K562 (cell line): ENCODE results near the gene ITPRIP. TPM values are rescaled to one million over a fixed set of nuclear protein-coding genes. Genes with fewer than 3 reads are reported as not detected.
A peak's percentile ranks its signal among the peaks of the same experiment; 100 is the strongest.

Experiments
- BCOR ChIP-seq: fragments of 450-650 bp; IDR thresholded peaks from 2 replicates; pipeline ENCODE4 v1.6.1; 2016
- CC2D1A ChIP-seq: fragments of 450-650 bp; IDR thresholded peaks from 2 replicates; pipeline ENCODE4 v1.6.1; 2017; ENCODE audit warnings: mild to moderate bottlenecking
- E2F3 ChIP-seq: fragments of 250-450 bp; sonication (Bioruptor Pico); IDR thresholded peaks from 2 replicates; pipeline ENCODE4 v1.4.0; 2020; ENCODE audit warnings: mild to moderate bottlenecking
- FOXP4 ChIP-seq: sonication (generic); formaldehyde crosslinking; IDR thresholded peaks from 2 replicates; pipeline ENCODE4 v1.8.0; 2022; ENCODE audit warnings: mild to moderate bottlenecking, missing genetic modification reagents, borderline replicate concordance
- FUS ChIP-seq: fragments of 200-400 bp; formaldehyde crosslinking; optimal IDR thresholded peaks from 2 replicates; pipeline ENCODE3; 2017; ENCODE audit warnings: low read depth, low read length
- KAT7 ChIP-seq: sonication (generic); formaldehyde crosslinking; IDR thresholded peaks from 2 replicates; pipeline ENCODE4 v1.8.0; 2022; ENCODE audit warnings: missing genetic modification reagents, mild to moderate bottlenecking, borderline replicate concordance
- MNT ChIP-seq, 2 experiments: fragments of 450-650 bp; conservative IDR thresholded peaks; 2 replicates each; pipeline ENCODE4 v1.6.1; 2017; ENCODE audit warnings: mild to moderate bottlenecking in 2 of 2, moderate library complexity in 2 of 2
- NFE2L1 ChIP-seq: fragments of 450-650 bp; IDR thresholded peaks from 2 replicates; pipeline ENCODE4 v1.6.1; 2016; ENCODE audit warnings: missing genetic modification characterization, low read depth, mild to moderate bottlenecking, missing compliant biosample characterization, moderate library complexity, borderline replicate concordance
- NFYB ChIP-seq: IDR thresholded peaks from 2 replicates; pipeline ENCODE4 v1.6.1; 2011; ENCODE audit warnings: mild to moderate bottlenecking, moderate library complexity; ENCODE audit not compliant: insufficient read length; ENCODE audit errors: extremely low read depth
- POLR2H ChIP-seq: IDR thresholded peaks from 2 replicates; pipeline ENCODE4 v1.6.1; 2016; ENCODE audit warnings: missing genetic modification characterization, low read depth, mild to moderate bottlenecking, control low read depth, missing compliant biosample characterization, moderate library complexity
- SMARCB1 ChIP-seq: IDR thresholded peaks from 2 replicates; pipeline ENCODE4 v1.6.1; 2011; ENCODE audit warnings: improper control_type of control experiment, low read depth; ENCODE audit not compliant: insufficient read length
- SNIP1 ChIP-seq: fragments of 450-650 bp; IDR thresholded peaks from 2 replicates; pipeline ENCODE4 v1.7.1; 2017; ENCODE audit warnings: low read depth, mild to moderate bottlenecking
- SRSF1 ChIP-seq: fragments of 200-400 bp; formaldehyde crosslinking; IDR thresholded peaks from 2 replicates; pipeline ENCODE4 v1.6.1; 2017; ENCODE audit warnings: mild to moderate bottlenecking, low read depth, low read length, moderate library complexity
- STAT5A ChIP-seq: IDR thresholded peaks from 2 replicates; pipeline ENCODE4 v1.6.1; 2012; ENCODE audit warnings: low read length, inconsistent platforms, borderline replicate concordance
- ZNF318 ChIP-seq, 2 experiments: fragments of 450-650 bp; IDR thresholded peaks; 2 replicates each; pipeline ENCODE4 v1.6.1; 2016; ENCODE audit warnings: mild to moderate bottlenecking in 2 of 2, borderline replicate concordance in 1 of 2, low read depth in 1 of 2, moderate library complexity in 1 of 2
- ZNF75A ChIP-seq: fragments of 450-650 bp; formaldehyde crosslinking; IDR thresholded peaks from 2 replicates; pipeline ENCODE4 v1.4.0; 2020; ENCODE audit warnings: mild to moderate bottlenecking
- polyA plus RNA-seq, 8 experiments: library from polyadenylated mRNA; depleted of rRNA in 4 of 8; stranded (reverse) in 5 of 8; unstranded in 3 of 8; fragments of >200 nt; fragmentation: Nextera tagmentation in 2 of 8; fragmentation: Illumina TruSeq in 1 of 8; extraction: Ambion mirVana in 2 of 8; extraction: Trizol in 1 of 8; gene quantifications; 2 replicates each; pipeline versions ENCODE4 v1.2.1 to v1.2.3, GENCODE V29; 2011 to 2014; ENCODE audit warnings: inconsistent platforms in 1 of 8, missing spikeins in 1 of 8
- total RNA-seq, 7 experiments: library from RNA; depleted of rRNA in 6 of 7; stranded (reverse); fragments of >200 nt in 6 of 7; fragmentation: Illumina TruSeq in 2 of 7; extraction: Trizol in 2 of 7; gene quantifications; 2 replicates each; pipeline versions ENCODE4 v1.2.1 to v1.2.3, GENCODE V29; 2011 to 2021; ENCODE audit warnings: low replicate concordance in 1 of 7

Gene ITPRIP
- total and polyA plus RNA-seq, 9 of the 15 experiments (the other 6 are each of a cell fraction or from before 2014, with no cell fraction given): 4.4 to 28.5 (median 10.9) TPM

GRCh38 chr10:104340111-104340526 is 1.9 kb upstream of the ITPRIP start (continued):
- TF ChIP-seq ZNF318 (IDR thresholded peaks at IDR 0.05; ENCODE audit: borderline replicate concordance in 1 of 2, low read depth in 1 of 2): no peak
- no peak; the same call in 1 of the 2 replicates for TF ChIP-seq POLR2H (tag)
- no peak for TF ChIP-seq SMARCB1
- TF ChIP-seq SNIP1: no peak
- no peak for TF ChIP-seq E2F3 (CRISPR knock-in tag)
- no peak for TF ChIP-seq ZNF75A (CRISPR knock-in tag)
- peak; percentile 50; the same call in 1 of the 2 replicates for TF ChIP-seq BCOR
- TF ChIP-seq NFYB: no peak
- peak in 1 of 2 experiments; percentile 68; a peak in 2 of 4 replicates for TF ChIP-seq MNT (conservative IDR thresholded peaks at IDR 0.05)
- no peak for TF ChIP-seq CC2D1A
- TF ChIP-seq NFE2L1 (tag): no peak
- no peak for TF ChIP-seq FUS
- peak; percentile 97 for TF ChIP-seq STAT5A
- TF ChIP-seq FOXP4 (CRISPR knock-in tag): no peak
- TF ChIP-seq KAT7 (CRISPR knock-in tag): no peak
- TF ChIP-seq SRSF1: no peak
